WTC11 (cell line): ENCODE results near the gene CARMIL1. TPM values are rescaled to one million over a fixed set of nuclear protein-coding genes. Genes with fewer than 3 reads are reported as not detected.
A peak's percentile ranks its signal among the peaks of the same experiment; 100 is the strongest.

ENCODE experiments used
- ATAC-seq: fragments of 200-7000 bp; cut with Tn5 transposase; 2 replicates; pipeline ENCODE4 v1.10.0; 2021; ENCODE audit warnings: mild to moderate bottlenecking, moderate library complexity
- CTCF ChIA-PET: fragments of 300-600 bp; sonication (Branson Sonifier 250); formaldehyde crosslinking; loops from one replicate; lab custom pipeline; 2021; ENCODE audit warnings: antibody characterized with exemption; lab: Charles Lee
- POLR2A ChIA-PET: fragments of 350-600 bp; sonication (Branson Sonifier 250); formaldehyde crosslinking; loops from one replicate; lab custom pipeline; 2021; ENCODE audit warnings: antibody characterized with exemption; lab: Charles Lee
- DNase-seq: peaks from one replicate; pipeline ENCODE4 v3.0.0; 2021; ENCODE audit warnings: low spot score
- H3K27ac Mint-ChIP-seq: 2 replicates; pipeline ENCODE4 v1.8.0; 2021; ENCODE audit warnings: mixed read lengths
- H3K27me3 Mint-ChIP-seq: 2 replicates; pipeline ENCODE4 v1.8.0; 2021; ENCODE audit warnings: low read depth, mild to moderate bottlenecking, moderate library complexity, mixed read lengths
- H3K36me3 Mint-ChIP-seq: 2 replicates; pipeline ENCODE4 v1.8.0; 2021; ENCODE audit warnings: mixed read lengths
- H3K4me1 Mint-ChIP-seq: 2 replicates; pipeline ENCODE4 v1.8.0; 2022; ENCODE audit warnings: mixed read lengths
- H3K4me3 Mint-ChIP-seq: 2 replicates; pipeline ENCODE4 v1.8.0; 2021; ENCODE audit warnings: mild to moderate bottlenecking, moderate library complexity, mixed read lengths
- H3K9me3 Mint-ChIP-seq: 2 replicates; pipeline ENCODE4 v1.8.0; 2021; ENCODE audit warnings: mixed read lengths
- AR ChIP-seq: fragments of 250-450 bp; sonication (Bioruptor Pico); IDR thresholded peaks from 2 replicates; pipeline ENCODE4 v1.9.0; 2021; ENCODE audit warnings: mild to moderate bottlenecking
- CBFB ChIP-seq: sonication (generic); formaldehyde crosslinking; IDR thresholded peaks from 2 replicates; pipeline ENCODE4 v1.8.1; 2022; ENCODE audit warnings: mild to moderate bottlenecking, low read depth, missing genetic modification reagents
- CREM ChIP-seq: sonication (generic); formaldehyde crosslinking; IDR thresholded peaks from 2 replicates; pipeline ENCODE4 v1.8.1; 2022; ENCODE audit warnings: mild to moderate bottlenecking, missing genetic modification reagents, moderate library complexity
- E2F4 ChIP-seq: sonication (generic); formaldehyde crosslinking; IDR thresholded peaks from 2 replicates; pipeline ENCODE4 v1.8.1; 2022; ENCODE audit warnings: low read depth, mild to moderate bottlenecking, moderate library complexity, missing genetic modification reagents, borderline replicate concordance
- GABPB1 ChIP-seq: sonication (generic); formaldehyde crosslinking; IDR thresholded peaks from 2 replicates; pipeline ENCODE4 v1.8.1; 2023; ENCODE audit warnings: mild to moderate bottlenecking, missing genetic modification reagents
- MAX ChIP-seq: sonication (generic); formaldehyde crosslinking; IDR thresholded peaks from 2 replicates; pipeline ENCODE4 v1.8.0; 2022; ENCODE audit warnings: mild to moderate bottlenecking, missing genetic modification reagents
- MYBL2 ChIP-seq: sonication (generic); formaldehyde crosslinking; IDR thresholded peaks from 2 replicates; pipeline ENCODE4 v1.8.1; 2023; ENCODE audit warnings: mild to moderate bottlenecking, moderate library complexity, missing genetic modification reagents
- NFE2L1 ChIP-seq: sonication (generic); formaldehyde crosslinking; IDR thresholded peaks from 2 replicates; pipeline ENCODE4 v1.8.1; 2023; ENCODE audit warnings: missing genetic modification reagents
- OVOL2 ChIP-seq: fragments of 250-450 bp; sonication (Bioruptor Pico); IDR thresholded peaks from 2 replicates; pipeline ENCODE4 v1.9.0; 2021; ENCODE audit warnings: mild to moderate bottlenecking, borderline replicate concordance
- PREB ChIP-seq: sonication (generic); formaldehyde crosslinking; IDR thresholded peaks from 2 replicates; pipeline ENCODE4 v1.8.1; 2022; ENCODE audit warnings: mild to moderate bottlenecking, missing genetic modification reagents, moderate library complexity, borderline replicate concordance
- SMAD4 ChIP-seq: sonication (generic); formaldehyde crosslinking; IDR thresholded peaks from 2 replicates; pipeline ENCODE4 v1.8.0; 2022; ENCODE audit warnings: mild to moderate bottlenecking, missing genetic modification reagents
- SOX15 ChIP-seq: fragments of 250-450 bp; sonication (Bioruptor Pico); IDR thresholded peaks from 2 replicates; pipeline ENCODE4 v1.9.0; 2021; ENCODE audit warnings: mild to moderate bottlenecking
- SP1 ChIP-seq: sonication (generic); formaldehyde crosslinking; conservative IDR thresholded peaks from 2 replicates; pipeline ENCODE4 v1.8.1; 2022; ENCODE audit warnings: missing genetic modification reagents
- TP53 ChIP-seq: sonication (generic); formaldehyde crosslinking; IDR thresholded peaks from 2 replicates; pipeline ENCODE4 v1.8.1; 2023; ENCODE audit warnings: mild to moderate bottlenecking, missing genetic modification reagents
- USF1 ChIP-seq: sonication (generic); formaldehyde crosslinking; IDR thresholded peaks from 2 replicates; pipeline ENCODE4 v1.8.0; 2022; ENCODE audit warnings: mild to moderate bottlenecking, missing genetic modification reagents
- ZBTB21 ChIP-seq: sonication (generic); formaldehyde crosslinking; IDR thresholded peaks from 2 replicates; pipeline ENCODE4 v1.8.1; 2023; ENCODE audit warnings: mild to moderate bottlenecking, missing genetic modification reagents, borderline replicate concordance
- ZNF396 ChIP-seq: fragments of 250-450 bp; sonication (Bioruptor Pico); IDR thresholded peaks from 2 replicates; pipeline ENCODE4 v1.8.0; 2021; ENCODE audit warnings: mild to moderate bottlenecking, moderate library complexity, borderline replicate concordance
- total RNA-seq: library from RNA; stranded (reverse); gene quantifications from 3 replicates; pipeline ENCODE4 v1.2.3, GENCODE V29; 2021
- TF ChIP-seq, protein P1 (sequence below): sonication (generic); formaldehyde crosslinking; IDR thresholded peaks from 2 replicates; pipeline ENCODE4 v1.8.1; 2023; ENCODE audit warnings: mild to moderate bottlenecking, missing genetic modification reagents, borderline replicate concordance
- TF ChIP-seq, protein P2 (sequence below): sonication (generic); formaldehyde crosslinking; IDR thresholded peaks from 2 replicates; pipeline ENCODE4 v1.8.1; 2022; ENCODE audit warnings: mild to moderate bottlenecking, moderate library complexity, missing genetic modification reagents
- TF ChIP-seq, protein P3 (sequence below): sonication (generic); formaldehyde crosslinking; IDR thresholded peaks from 2 replicates; pipeline ENCODE4 v1.8.1; 2023; ENCODE audit warnings: mild to moderate bottlenecking, moderate library complexity, missing genetic modification reagents

Gene CARMIL1
- total RNA-seq, 1 experiment from 2014 or later, result 36.2 TPM

DNA sequence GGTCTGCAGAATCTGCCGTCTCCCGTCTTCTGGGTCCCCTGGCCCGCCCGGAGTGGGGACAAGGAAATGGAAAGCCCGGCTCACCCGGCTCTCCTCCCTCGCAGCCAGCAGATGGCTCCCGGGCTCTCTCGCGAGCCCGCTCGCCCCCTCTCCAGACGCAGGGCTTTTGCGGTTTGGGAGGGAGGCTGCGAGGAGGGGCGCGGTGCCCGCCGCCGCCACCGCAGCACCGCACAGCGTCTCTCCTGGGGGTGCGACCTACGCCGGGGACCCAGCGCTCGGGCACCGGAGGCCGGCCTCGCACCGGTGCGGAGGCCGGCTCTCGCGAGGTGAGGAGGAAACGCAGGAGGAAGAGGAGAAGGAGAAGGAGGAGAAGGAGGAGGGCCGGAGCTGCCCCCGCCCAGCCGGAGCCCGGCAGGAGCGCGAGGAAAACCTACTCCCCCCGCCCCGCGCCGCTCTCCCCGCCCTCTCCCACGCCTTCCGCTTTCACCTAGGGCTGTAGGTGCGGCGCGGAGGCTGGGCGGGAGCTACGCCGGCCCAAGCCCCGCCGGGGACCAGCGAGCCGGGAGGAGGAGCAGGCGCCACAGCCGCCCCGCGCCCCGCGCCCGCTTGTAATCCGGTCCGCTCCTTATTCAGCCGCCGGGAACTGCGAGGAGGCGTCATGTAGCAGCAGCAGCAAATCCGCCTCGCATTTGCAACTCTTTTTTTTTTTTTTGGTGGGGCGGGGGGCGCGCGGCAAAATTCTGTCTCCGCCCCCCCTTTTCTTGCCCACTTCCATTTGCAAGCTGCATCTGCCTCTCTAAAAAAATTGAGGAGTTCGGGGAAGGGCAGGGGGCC lies at the start of gene CARMIL1 (continued):
- no peak for TF ChIP-seq E2F4 (CRISPR knock-in tag)
- no peak for TF ChIP-seq TP53 (CRISPR knock-in tag)
- 0 out of 2 replicates have a peak, but pooled peaks have one; percentile 33 for TF ChIP-seq SP1
- TF ChIP-seq, protein P1, sequence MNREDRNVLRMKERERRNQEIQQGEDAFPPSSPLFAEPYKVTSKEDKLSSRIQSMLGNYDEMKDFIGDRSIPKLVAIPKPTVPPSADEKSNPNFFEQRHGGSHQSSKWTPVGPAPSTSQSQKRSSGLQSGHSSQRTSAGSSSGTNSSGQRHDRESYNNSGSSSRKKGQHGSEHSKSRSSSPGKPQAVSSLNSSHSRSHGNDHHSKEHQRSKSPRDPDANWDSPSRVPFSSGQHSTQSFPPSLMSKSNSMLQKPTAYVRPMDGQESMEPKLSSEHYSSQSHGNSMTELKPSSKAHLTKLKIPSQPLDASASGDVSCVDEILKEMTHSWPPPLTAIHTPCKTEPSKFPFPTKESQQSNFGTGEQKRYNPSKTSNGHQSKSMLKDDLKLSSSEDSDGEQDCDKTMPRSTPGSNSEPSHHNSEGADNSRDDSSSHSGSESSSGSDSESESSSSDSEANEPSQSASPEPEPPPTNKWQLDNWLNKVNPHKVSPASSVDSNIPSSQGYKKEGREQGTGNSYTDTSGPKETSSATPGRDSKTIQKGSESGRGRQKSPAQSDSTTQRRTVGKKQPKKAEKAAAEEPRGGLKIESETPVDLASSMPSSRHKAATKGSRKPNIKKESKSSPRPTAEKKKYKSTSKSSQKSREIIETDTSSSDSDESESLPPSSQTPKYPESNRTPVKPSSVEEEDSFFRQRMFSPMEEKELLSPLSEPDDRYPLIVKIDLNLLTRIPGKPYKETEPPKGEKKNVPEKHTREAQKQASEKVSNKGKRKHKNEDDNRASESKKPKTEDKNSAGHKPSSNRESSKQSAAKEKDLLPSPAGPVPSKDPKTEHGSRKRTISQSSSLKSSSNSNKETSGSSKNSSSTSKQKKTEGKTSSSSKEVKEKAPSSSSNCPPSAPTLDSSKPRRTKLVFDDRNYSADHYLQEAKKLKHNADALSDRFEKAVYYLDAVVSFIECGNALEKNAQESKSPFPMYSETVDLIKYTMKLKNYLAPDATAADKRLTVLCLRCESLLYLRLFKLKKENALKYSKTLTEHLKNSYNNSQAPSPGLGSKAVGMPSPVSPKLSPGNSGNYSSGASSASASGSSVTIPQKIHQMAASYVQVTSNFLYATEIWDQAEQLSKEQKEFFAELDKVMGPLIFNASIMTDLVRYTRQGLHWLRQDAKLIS, result no peak
- TF ChIP-seq USF1 (CRISPR knock-in tag), result no peak
- no peak for TF ChIP-seq ZNF396 (CRISPR knock-in tag)
- TF ChIP-seq SOX15 (CRISPR knock-in tag), result no peak
- peak; percentile 74 for TF ChIP-seq CREM (CRISPR knock-in tag)
- no peak for TF ChIP-seq PREB (CRISPR knock-in tag)
- TF ChIP-seq MYBL2 (CRISPR knock-in tag), result no peak
- no peak for TF ChIP-seq SMAD4 (CRISPR knock-in tag)
- TF ChIP-seq NFE2L1 (CRISPR knock-in tag), result no peak
- no peak for TF ChIP-seq CBFB (CRISPR knock-in tag)
- TF ChIP-seq, protein P2, sequence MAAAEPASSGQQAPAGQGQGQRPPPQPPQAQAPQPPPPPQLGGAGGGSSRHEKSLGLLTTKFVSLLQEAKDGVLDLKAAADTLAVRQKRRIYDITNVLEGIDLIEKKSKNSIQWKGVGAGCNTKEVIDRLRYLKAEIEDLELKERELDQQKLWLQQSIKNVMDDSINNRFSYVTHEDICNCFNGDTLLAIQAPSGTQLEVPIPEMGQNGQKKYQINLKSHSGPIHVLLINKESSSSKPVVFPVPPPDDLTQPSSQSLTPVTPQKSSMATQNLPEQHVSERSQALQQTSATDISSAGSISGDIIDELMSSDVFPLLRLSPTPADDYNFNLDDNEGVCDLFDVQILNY (CRISPR knock-in tag), result peak; percentile 75

DNA sequence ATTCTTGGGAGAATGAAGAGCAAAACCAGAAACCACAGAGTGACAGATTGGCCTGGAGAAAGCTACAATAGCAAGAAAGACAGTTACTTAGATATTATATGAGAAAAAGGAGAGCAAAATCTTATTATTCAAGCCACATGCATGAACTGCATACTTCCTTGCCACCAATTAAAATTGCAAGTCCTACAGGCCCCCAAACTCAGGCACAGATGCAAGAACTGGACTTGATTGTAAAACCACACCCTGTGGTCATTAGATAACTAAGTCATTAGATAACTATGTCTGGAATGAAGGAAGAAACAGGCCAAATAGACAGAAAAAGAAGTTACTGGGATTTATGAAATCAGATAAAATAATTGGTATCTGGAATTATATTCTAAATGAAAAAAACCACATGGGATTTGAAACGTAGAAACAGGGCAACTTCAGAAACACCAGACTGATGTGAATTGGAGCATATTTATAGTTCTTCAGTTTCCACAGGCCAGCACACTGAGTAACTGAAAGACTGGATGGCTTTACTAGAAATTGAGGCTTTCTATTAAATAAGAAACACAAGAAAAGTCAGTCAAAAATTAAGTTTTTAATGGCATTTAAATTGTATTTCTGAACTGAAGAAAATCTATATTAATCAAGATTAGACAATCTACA lies 49.4 kb upstream of the CARMIL1 start:
- H3K27ac Mint-ChIP-seq, result no peak overlapping the region
- H3K27me3 Mint-ChIP-seq, result no peaks in the 10 kb centered on the region; the same call in 1 of the 2 replicates
- DNase-seq (no peak), ATAC-seq (no peak)
- ChIA-PET POLR2A (no interaction called here), CTCF (no interaction called here)
- no peaks in the 10 kb centered on the region for H3K36me3 Mint-ChIP-seq
- H3K9me3 Mint-ChIP-seq, result no peaks in the 10 kb centered on the region
- no peak overlapping the region for H3K4me3 Mint-ChIP-seq
- H3K4me1 Mint-ChIP-seq, result no peaks in the 10 kb centered on the region
- TF ChIP-seq ZBTB21 (no peak), OVOL2 (no peak), MAX (CRISPR knock-in tag) (no peak), GABPB1 (CRISPR knock-in tag) (no peak), AR (CRISPR knock-in tag) (no peak)
- TF ChIP-seq, protein P3, sequence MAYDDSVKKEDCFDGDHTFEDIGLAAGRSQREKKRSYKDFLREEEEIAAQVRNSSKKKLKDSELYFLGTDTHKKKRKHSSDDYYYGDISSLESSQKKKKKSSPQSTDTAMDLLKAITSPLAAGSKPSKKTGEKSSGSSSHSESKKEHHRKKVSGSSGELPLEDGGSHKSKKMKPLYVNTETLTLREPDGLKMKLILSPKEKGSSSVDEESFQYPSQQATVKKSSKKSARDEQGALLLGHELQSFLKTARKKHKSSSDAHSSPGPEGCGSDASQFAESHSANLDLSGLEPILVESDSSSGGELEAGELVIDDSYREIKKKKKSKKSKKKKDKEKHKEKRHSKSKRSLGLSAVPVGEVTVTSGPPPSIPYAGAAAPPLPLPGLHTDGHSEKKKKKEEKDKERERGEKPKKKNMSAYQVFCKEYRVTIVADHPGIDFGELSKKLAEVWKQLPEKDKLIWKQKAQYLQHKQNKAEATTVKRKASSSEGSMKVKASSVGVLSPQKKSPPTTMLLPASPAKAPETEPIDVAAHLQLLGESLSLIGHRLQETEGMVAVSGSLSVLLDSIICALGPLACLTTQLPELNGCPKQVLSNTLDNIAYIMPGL (CRISPR knock-in tag), result no peak
